Breast epithelium (tissue), 4 donors: Measurements from ENCODE around the gene ABCA13. TPM values are rescaled to one million over a fixed set of nuclear protein-coding genes. Genes with fewer than 3 reads are reported as not detected.

Experiments used
- DNase-seq, 2 donors: peaks; one replicate each; pipeline ENCODE4 v3.0.0-alpha.2; 2019; ENCODE audit warnings: low spot score in 2 of 2
- H3K27ac ChIP-seq, 2 donors: fragments of 200-600 bp; sonication (generic) in 1 of 2; one replicate each; pipeline ENCODE4 v1.5.1; 2016 to 2019; ENCODE audit warnings: mild to moderate bottlenecking in 1 of 2
- H3K27me3 ChIP-seq, 2 donors: fragments of 200-600 bp; sonication (generic) in 1 of 2; one replicate each; pipeline versions ENCODE4 v1.5.1 to v1.6.0; 2017 to 2019; ENCODE audit warnings: control low read depth in 1 of 2, mild to moderate bottlenecking in 1 of 2
- H3K36me3 ChIP-seq: fragments of 200-600 bp; one replicate; pipeline ENCODE4 v1.5.1; 2019
- H3K4me1 ChIP-seq, 2 donors: fragments of 200-600 bp; sonication (generic); one replicate each; pipeline ENCODE4 v1.5.1; 2016 to 2019; ENCODE audit warnings: control low read depth in 1 of 2
- H3K4me3 ChIP-seq, 3 donors: fragments of 200-600 bp; sonication (generic); 1 replicate in 2 of 3; 2 replicates in 1 of 3; pipeline ENCODE4 v1.5.1; 2016 to 2019; ENCODE audit warnings: mild to moderate bottlenecking in 3 of 3, moderate library complexity in 2 of 3
- H3K9me3 ChIP-seq, 2 donors: fragments of 200-600 bp; sonication (generic) in 1 of 2; one replicate each; pipeline ENCODE4 v1.5.1; 2016 to 2019; ENCODE audit warnings: control low read depth in 1 of 2
- CTCF ChIP-seq, 3 donors: fragments of 450-650 bp; IDR thresholded peaks; one replicate each; pipeline ENCODE4 v1.5.1; 2016 to 2017; ENCODE audit warnings: antibody characterized with exemption in 3 of 3, mild to moderate bottlenecking in 3 of 3, moderate library complexity in 3 of 3
- POLR2A ChIP-seq: fragments of 450-650 bp; IDR thresholded peaks from one replicate; pipeline ENCODE4 v1.6.1; 2016; ENCODE audit warnings: antibody characterized with exemption, mild to moderate bottlenecking, moderate library complexity
- POLR2AphosphoS5 ChIP-seq, 3 donors: sonication (generic); formaldehyde crosslinking; IDR thresholded peaks; one replicate each; pipeline ENCODE4 v1.6.1; 2017; ENCODE audit warnings: antibody characterized with exemption in 3 of 3
- intact Hi-C: fragments of 100-400 bp; cut with DNase I; formaldehyde crosslinking; loops from one replicate; pipeline ENCODE4 v1.15.1; 2023; ENCODE audit warnings: low total_unique reads
- total RNA-seq, 3 donors: library from RNA; depleted of rRNA; stranded (reverse); fragments of >200 nt; gene quantifications; one replicate each; pipeline ENCODE4 v1.1.0, GENCODE V29; 2016

The ABCA13 gene
- total RNA-seq, 3 donors from 2014 or later = under 0.01 to 0.29 (median under 0.01) TPM

- Histone ChIP-seq H3K27me3 (no peaks in the 10 kb centered on the region), H3K27ac (no peak overlapping the region), H3K36me3 (no peaks in the 10 kb centered on the region), H3K4me3 (no peak overlapping the region), H3K4me1 (no peaks in the 10 kb centered on the region), H3K9me3 (no peaks in the 10 kb centered on the region)
- TF ChIP-seq POLR2AphosphoS5 (IDR thresholded peaks at IDR 0.05) (no peak), CTCF (IDR thresholded peaks at IDR 0.05) (no peak), POLR2A (no peak)
- DNase-seq = no peak
- intact Hi-C loops = no loop called here
Measured at GRCh38 chr7:48455363-48455762, 284.1 kb downstream of the ABCA13 start.

- no peaks in the 10 kb centered on the region for H3K27me3 ChIP-seq
- no peak for DNase-seq
- H3K27ac ChIP-seq = no peak overlapping the region
- H3K9me3 ChIP-seq = no peaks in the 10 kb centered on the region
- intact Hi-C loops = no loop called here
- no peaks in the 10 kb centered on the region for H3K4me1 ChIP-seq
- no peak for TF ChIP-seq POLR2A
- TF ChIP-seq POLR2AphosphoS5 (IDR thresholded peaks at IDR 0.05) = no peak
- TF ChIP-seq CTCF (IDR thresholded peaks at IDR 0.05) = no peak
- H3K4me3 ChIP-seq = no peak overlapping the region
- H3K36me3 ChIP-seq = no peaks in the 10 kb centered on the region
Measured at GRCh38 chr7:48458701-48459524, 287.7 kb downstream of the ABCA13 start.

GRCh38 chr7:48466713-48467112, 295.5 kb downstream of the ABCA13 start:
- no peak for DNase-seq
- no peak for TF ChIP-seq POLR2AphosphoS5 (IDR thresholded peaks at IDR 0.05)
- TF ChIP-seq POLR2A = no peak
- TF ChIP-seq CTCF (IDR thresholded peaks at IDR 0.05) = no peak
- Histone ChIP-seq H3K4me1 (no peaks in the 10 kb centered on the region), H3K9me3 (no peaks in the 10 kb centered on the region), H3K27ac (no peak overlapping the region), H3K27me3 (no peaks in the 10 kb centered on the region), H3K4me3 (no peak overlapping the region), H3K36me3 (no peaks in the 10 kb centered on the region)
- intact Hi-C loops = no loop called here

GRCh38 chr7:48471196-48471595, 299.9 kb downstream of the ABCA13 start:
- H3K27me3 ChIP-seq = no peaks in the 10 kb centered on the region
- H3K36me3 ChIP-seq = no peaks in the 10 kb centered on the region
- TF ChIP-seq POLR2AphosphoS5 (IDR thresholded peaks at IDR 0.05) = no peak
- TF ChIP-seq POLR2A = no peak
- no peak for TF ChIP-seq CTCF (IDR thresholded peaks at IDR 0.05)
- intact Hi-C loops = no loop called here
- no peak for DNase-seq
- H3K9me3 ChIP-seq = no peaks in the 10 kb centered on the region
- H3K4me3 ChIP-seq = no peak overlapping the region
- H3K27ac ChIP-seq = no peak overlapping the region
- H3K4me1 ChIP-seq = no peaks in the 10 kb centered on the region

- Histone ChIP-seq H3K4me3 (no peak overlapping the region), H3K27ac (no peak overlapping the region), H3K27me3 (no peaks in the 10 kb centered on the region), H3K9me3 (no peaks in the 10 kb centered on the region), H3K4me1 (no peaks in the 10 kb centered on the region), H3K36me3 (no peaks in the 10 kb centered on the region)
- DNase-seq = no peak
- TF ChIP-seq POLR2AphosphoS5 (IDR thresholded peaks at IDR 0.05) (no peak), POLR2A (no peak), CTCF (IDR thresholded peaks at IDR 0.05) (no peak)
- intact Hi-C loops = no loop called here
Measured at GRCh38 chr7:48472640-48473039, 301.4 kb downstream of the ABCA13 start.
